DOHH2 (cell line): Measurements from ENCODE around the gene CD209.

ENCODE experiments used
- CTCF ChIP-seq: fragments of 200-600 bp; sonication (generic); IDR thresholded peaks from one replicate; pipeline ENCODE4 v1.5.1; 2014; ENCODE audit warnings: antibody characterized with exemption, mild to moderate bottlenecking, low read depth, low read length; ENCODE audit not compliant: poor library complexity, severe bottlenecking
- EZH2phosphoT487 ChIP-seq: fragments of 200-600 bp; sonication (generic); IDR thresholded peaks from 2 replicates; pipeline ENCODE4 v1.6.1; 2017; ENCODE audit warnings: borderline replicate concordance, mild to moderate bottlenecking, antibody characterized with exemption, low read length, moderate library complexity, mixed read lengths

- TF ChIP-seq CTCF: no peak
- TF ChIP-seq EZH2phosphoT487: no peak
Measured at GRCh38 chr19:7756258-7756657, 8.9 kb upstream of the CD209 start.
